Ascending aorta (tissue), 2 donors: ENCODE measurements around the gene EVC. TPM values are rescaled to one million over a fixed set of nuclear protein-coding genes. Genes with fewer than 3 reads are reported as not detected.
"Not testable (repeated sequence)": the region's sequence is repeated elsewhere in the genome, so short reads cannot be mapped to it uniquely, and the experiment has no call there.

ENCODE experiments used
- DNase-seq, 2 donors: peaks; one replicate each; pipeline ENCODE4 v3.0.0-alpha.2; 2019; ENCODE audit warnings: low spot score in 2 of 2
- H3K27ac ChIP-seq, 2 donors: fragments of 200-600 bp; sonication (generic); one replicate each; pipeline ENCODE4 v1.5.1; 2016 to 2017; ENCODE audit warnings: mild to moderate bottlenecking in 1 of 2
- H3K27me3 ChIP-seq: fragments of 200-600 bp; sonication (generic); one replicate; pipeline ENCODE4 v1.5.1; 2017
- H3K36me3 ChIP-seq, 2 donors: fragments of 200-600 bp; sonication (generic); one replicate each; pipeline ENCODE4 v1.5.1; 2016
- H3K4me1 ChIP-seq, 2 donors: fragments of 200-600 bp; sonication (generic); one replicate each; pipeline ENCODE4 v1.5.1; 2016 to 2017; ENCODE audit warnings: mild to moderate bottlenecking in 1 of 2
- H3K4me3 ChIP-seq, 2 donors: fragments of 200-600 bp; sonication (generic); one replicate each; pipeline ENCODE4 v1.5.1; 2016 to 2017; ENCODE audit warnings: mild to moderate bottlenecking in 1 of 2
- H3K9me3 ChIP-seq, 2 donors: fragments of 200-600 bp; sonication (generic); one replicate each; pipeline ENCODE4 v1.5.1; 2016
- intact Hi-C: fragments of 100-400 bp; cut with DNase I; formaldehyde crosslinking; loops from one replicate; pipeline ENCODE4 v1.15.1; 2023
- total RNA-seq: library from RNA; depleted of rRNA; stranded (reverse); fragments of >200 nt; gene quantifications from one replicate; pipeline ENCODE4 v1.1.0, GENCODE V29; 2016
- TF ChIP-seq, protein P1 (sequence below), 3 experiments: fragments of 200-600 bp in 2 of 3; fragments of 450-650 bp in 1 of 3; sonication (generic) in 2 of 3; IDR thresholded peaks; one replicate each; pipeline ENCODE4 v1.5.1; 2016 to 2019; ENCODE audit warnings: antibody characterized with exemption in 3 of 3, mild to moderate bottlenecking in 1 of 3, moderate library complexity in 1 of 3

The EVC gene
- total RNA-seq, 1 donor from 2014 or later = 39.3 TPM

DNA sequence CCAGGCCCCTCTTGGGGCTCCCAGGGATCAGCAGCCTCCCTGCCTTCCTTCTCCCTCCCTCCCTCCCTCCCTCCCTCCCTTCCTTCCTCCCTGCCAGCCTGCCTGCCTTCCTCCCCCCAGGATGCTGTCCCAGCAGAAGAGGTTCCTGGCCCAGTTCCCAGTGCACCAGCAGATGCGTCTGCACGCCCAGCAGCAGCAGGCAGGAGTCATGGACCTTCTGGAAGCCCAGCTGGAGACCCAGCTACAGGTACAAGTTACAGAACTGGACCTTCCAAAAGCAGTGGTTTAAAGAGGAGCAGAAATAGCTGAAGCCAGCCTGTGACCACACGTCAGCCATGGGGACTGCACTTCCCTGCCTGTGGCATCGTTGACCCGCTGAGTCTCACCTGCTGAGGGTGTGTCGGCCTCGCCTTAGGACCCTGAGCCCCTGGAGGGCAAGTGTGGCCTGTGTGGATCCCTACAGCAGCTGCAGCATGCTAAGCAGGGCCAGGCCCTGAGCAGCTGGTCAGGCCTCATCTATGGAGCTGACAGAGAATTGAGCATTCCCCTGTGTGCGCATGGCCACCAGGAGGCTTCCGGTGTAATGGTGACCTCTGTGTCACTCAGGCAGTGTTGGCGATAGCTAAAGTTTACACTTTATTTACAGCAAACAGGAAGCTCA lies 97.2 kb downstream of the EVC start:
- DNase-seq = no peak
- Histone ChIP-seq H3K36me3 (peaks cover 70 to 84% of the 10 kb centered on the region in 2 donors), H3K27me3 (no peaks in the 10 kb centered on the region), H3K9me3 (peaks cover 0 to 5% of the 10 kb centered on the region in 2 donors), H3K4me1 (no peaks in the 10 kb centered on the region), H3K27ac (no peak overlapping the region), H3K4me3 (no peak overlapping the region)
- TF ChIP-seq, protein P1, sequence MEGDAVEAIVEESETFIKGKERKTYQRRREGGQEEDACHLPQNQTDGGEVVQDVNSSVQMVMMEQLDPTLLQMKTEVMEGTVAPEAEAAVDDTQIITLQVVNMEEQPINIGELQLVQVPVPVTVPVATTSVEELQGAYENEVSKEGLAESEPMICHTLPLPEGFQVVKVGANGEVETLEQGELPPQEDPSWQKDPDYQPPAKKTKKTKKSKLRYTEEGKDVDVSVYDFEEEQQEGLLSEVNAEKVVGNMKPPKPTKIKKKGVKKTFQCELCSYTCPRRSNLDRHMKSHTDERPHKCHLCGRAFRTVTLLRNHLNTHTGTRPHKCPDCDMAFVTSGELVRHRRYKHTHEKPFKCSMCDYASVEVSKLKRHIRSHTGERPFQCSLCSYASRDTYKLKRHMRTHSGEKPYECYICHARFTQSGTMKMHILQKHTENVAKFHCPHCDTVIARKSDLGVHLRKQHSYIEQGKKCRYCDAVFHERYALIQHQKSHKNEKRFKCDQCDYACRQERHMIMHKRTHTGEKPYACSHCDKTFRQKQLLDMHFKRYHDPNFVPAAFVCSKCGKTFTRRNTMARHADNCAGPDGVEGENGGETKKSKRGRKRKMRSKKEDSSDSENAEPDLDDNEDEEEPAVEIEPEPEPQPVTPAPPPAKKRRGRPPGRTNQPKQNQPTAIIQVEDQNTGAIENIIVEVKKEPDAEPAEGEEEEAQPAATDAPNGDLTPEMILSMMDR (IDR thresholded peaks at IDR 0.05) = no peak
- intact Hi-C loops = no loop called here

DNA sequence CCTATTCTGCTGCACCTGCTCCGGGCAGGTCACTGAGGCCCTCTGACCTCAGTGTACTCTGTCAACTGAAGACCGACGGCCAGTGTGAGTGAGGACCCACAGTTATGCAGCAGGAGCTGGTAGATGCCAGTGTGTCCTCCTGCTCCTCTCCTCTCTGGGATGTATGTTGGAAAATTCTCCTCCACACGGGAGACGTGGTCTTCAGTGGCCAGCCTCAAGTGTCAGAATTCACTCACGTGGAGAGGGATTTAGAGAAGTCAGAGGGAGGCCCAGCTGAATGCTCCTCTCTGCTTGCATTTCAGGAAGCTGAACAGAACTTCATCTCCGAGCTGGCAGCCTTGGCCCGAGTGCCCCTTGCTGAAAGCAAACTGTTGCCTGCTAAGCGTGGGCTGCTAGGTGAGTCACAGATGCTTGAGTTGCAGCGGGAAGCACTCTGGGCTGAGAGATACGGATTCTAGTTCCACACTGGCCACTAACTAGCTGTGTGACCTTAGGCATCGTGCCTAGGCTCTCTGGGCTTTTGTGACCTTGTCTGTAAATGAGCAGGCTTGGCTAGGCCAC lies 98.3 kb downstream of the EVC start:
- no peaks in the 10 kb centered on the region for H3K27me3 ChIP-seq
- no peak overlapping the region for H3K27ac ChIP-seq
- peaks cover 68 to 84% of the 10 kb centered on the region in 2 donors for H3K36me3 ChIP-seq

DNA sequence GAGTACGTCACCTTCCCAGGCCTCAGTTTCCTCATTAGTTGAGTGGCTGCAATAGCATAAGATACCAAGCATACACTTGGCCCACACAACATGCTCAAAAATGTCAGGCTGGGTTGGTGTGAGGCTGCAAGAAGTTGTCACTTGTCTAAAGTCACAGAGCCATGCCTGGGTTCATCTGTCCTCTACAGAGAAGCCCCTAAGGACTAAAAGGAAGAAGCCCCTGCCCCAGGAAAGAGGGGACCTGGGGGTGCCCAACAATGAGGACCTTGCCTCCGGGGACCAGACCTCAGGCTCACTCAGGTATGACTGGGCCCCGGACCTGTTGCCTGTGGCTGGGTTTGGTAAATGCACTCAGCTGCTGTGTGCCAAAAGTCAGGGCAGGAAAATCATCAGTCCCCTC lies 99.2 kb downstream of the EVC start:
- intact Hi-C loops = no loop called here
- no peaks in the 10 kb centered on the region for H3K27me3 ChIP-seq
- no peak for DNase-seq
- H3K4me3 ChIP-seq = no peak overlapping the region
- H3K27ac ChIP-seq = no peak overlapping the region
- no peaks in the 10 kb centered on the region for H3K4me1 ChIP-seq
- TF ChIP-seq, protein P1 (IDR thresholded peaks at IDR 0.05) = no peak
- H3K36me3 ChIP-seq = peaks cover 67 to 81% of the 10 kb centered on the region in 2 donors
- H3K9me3 ChIP-seq = peaks cover 0 to 5% of the 10 kb centered on the region in 2 donors

More for the DNA sequence above, 98.3 kb downstream of the EVC start:
- Histone ChIP-seq H3K4me3 (no peak overlapping the region), H3K4me1 (no peaks in the 10 kb centered on the region), H3K9me3 (peaks cover 0 to 5% of the 10 kb centered on the region in 2 donors)
- intact Hi-C loops = no loop called here
- no peak for DNase-seq
- TF ChIP-seq, protein P1 (IDR thresholded peaks at IDR 0.05) = no peak

DNA sequence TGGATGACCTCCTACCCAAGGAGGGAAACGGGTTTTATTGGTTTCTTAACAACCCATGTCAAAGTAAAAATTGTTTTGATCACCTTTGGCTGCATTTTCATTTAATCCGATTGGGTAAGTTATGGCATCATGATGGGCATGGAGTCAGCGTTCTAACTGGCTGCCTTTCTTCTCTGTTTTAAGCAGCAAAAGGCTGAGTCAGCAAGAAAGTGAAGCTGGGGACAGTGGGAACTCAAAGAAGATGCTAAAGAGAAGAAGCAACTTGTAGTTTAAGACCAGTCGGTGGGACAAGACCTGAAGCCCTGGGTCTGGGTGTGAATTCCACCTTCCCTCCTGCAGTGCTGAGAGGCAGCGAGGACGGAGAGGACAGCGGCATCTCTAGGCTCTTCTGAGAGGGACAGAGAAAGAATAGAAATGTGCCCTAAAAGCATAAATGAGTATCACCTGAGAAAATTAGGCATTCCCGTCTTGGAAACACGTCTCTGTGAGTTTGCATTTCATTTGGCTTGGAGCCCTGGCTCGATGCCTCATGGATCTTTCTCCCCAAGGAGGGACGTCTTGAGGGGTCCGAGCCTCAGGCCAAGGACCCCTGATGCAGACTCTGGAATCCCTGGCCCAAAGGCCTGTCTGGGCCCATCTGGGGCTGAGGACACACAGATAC lies 99.9 kb downstream of the EVC start:
- Histone ChIP-seq H3K36me3 (peaks cover 63 to 75% of the 10 kb centered on the region in 2 donors), H3K9me3 (peaks cover 0 to 5% of the 10 kb centered on the region in 2 donors), H3K4me1 (no peaks in the 10 kb centered on the region), H3K4me3 (no peak overlapping the region), H3K27ac (no peak overlapping the region), H3K27me3 (no peaks in the 10 kb centered on the region)
- DNase-seq = no peak
- intact Hi-C loops = no loop called here
- TF ChIP-seq, protein P1 (IDR thresholded peaks at IDR 0.05) = no peak

DNA sequence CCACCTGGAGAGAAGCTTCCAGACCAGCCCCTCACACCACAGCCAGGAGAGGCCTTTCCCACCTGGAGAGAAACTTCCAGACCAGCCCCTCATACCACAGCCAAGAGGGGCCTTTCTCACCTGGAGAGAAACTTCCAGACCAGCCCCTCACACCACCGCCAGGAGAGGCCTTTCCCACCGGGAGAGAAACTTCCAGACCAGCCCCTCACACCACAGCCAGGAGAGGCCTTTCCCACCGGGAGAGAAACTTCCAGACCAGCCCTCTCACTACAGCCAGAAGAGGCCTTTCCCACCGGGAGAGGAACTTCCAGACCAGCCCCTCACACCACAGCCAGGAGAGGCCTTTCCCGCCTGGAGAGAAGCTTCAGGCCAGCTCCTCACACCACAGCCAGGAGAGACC lies 101.1 kb downstream of the EVC start:
- DNase-seq, H3K27me3 ChIP-seq, H3K4me1 ChIP-seq, H3K4me3 ChIP-seq, H3K9me3 ChIP-seq, intact Hi-C loops: not testable (repeated sequence)
- peak overlapping the region in 1 of 2 donors; percentile 34 for H3K27ac ChIP-seq
- H3K36me3 ChIP-seq = peaks cover 58 to 78% of the 10 kb centered on the region in 2 donors
